Astrocyte (in vitro differentiated cells and primary cell): Measurements from ENCODE around the gene MEX3C.

Experiments used
- EZH2 ChIP-seq: IDR thresholded peaks from 2 replicates; pipeline ENCODE4 v1.6.1; 2012; ENCODE audit warnings: mild to moderate bottlenecking, low read length, inconsistent platforms; ENCODE audit not compliant: insufficient read depth
- TF ChIP-seq, protein P1 (sequence below): IDR thresholded peaks from 2 replicates; pipeline ENCODE4 v1.5.1; 2011; ENCODE audit warnings: low read depth, mild to moderate bottlenecking, inconsistent platforms, low read length, moderate library complexity; ENCODE audit not compliant: insufficient read depth

DNA sequence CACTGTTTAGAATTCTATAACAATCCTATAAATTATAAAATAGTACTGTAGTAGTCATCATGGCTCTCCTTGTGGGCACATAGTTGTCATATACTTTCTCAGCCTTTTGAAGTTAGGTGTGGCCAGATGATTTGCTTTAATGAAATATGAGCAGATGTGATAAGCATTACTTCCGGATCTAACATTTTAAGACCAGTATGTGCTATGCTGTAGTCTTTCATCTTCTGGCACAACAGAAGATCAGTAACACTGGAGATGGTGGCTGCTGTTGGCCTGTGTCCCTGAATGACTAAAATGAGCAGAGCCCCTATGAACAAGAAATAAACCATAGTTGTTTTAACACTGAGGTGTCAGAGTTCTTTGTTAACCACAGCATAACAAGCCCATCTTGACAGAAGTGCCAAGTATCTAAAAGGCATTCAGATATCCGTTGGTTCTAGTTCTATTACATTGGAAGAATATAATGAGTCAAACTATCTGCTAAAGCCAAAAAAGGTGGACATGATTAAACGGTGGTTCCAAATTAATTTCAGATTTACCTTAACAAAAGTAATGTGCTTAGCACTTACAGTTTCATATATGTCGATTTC lies 6.3 kb downstream of the MEX3C start:
- TF ChIP-seq, protein P1, sequence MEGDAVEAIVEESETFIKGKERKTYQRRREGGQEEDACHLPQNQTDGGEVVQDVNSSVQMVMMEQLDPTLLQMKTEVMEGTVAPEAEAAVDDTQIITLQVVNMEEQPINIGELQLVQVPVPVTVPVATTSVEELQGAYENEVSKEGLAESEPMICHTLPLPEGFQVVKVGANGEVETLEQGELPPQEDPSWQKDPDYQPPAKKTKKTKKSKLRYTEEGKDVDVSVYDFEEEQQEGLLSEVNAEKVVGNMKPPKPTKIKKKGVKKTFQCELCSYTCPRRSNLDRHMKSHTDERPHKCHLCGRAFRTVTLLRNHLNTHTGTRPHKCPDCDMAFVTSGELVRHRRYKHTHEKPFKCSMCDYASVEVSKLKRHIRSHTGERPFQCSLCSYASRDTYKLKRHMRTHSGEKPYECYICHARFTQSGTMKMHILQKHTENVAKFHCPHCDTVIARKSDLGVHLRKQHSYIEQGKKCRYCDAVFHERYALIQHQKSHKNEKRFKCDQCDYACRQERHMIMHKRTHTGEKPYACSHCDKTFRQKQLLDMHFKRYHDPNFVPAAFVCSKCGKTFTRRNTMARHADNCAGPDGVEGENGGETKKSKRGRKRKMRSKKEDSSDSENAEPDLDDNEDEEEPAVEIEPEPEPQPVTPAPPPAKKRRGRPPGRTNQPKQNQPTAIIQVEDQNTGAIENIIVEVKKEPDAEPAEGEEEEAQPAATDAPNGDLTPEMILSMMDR: no peak
- no peak for TF ChIP-seq EZH2
